ENCODE data around the gene LRP1B.

Gene LRP1B

DNA sequence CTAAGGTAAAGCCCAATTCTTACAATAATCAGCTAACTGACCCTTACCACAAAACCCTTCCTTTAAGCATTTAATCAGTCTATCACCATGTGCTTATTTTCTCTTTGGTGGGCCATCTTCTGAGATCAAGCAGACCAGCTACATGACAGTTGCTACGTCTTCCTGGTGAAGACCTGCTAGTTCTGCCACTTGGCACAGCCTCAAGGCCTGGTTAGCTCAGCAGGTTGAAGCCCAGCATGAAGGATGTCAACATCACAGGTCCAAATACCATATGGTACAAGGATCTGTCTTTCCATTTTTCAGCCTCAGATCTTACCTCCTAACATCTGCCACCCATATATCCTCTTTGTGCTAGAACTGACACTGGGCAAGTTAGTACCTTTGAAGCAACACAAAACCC is 636.9 kb downstream of the LRP1B start:
- no peak for FAIRE-seq

DNA sequence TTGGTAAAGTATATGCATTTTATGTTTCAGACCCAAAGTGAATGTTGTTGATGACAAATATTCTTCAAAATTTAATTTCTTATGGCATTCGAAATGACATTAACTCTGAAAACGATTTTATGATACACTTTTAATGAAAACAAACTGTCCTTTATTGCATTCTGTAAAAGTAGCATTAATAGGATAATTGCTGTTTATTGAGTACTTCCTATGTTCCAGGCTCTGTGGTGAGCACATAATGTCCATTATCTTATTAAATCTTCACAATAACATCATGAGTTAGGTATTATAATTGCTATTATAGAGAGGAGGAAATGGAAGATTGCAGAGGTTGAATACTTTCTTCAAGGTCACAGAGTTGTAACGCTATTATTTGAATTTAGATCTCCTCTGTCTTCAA is 638.0 kb downstream of the LRP1B start:
- FAIRE-seq, result no peak

DNA sequence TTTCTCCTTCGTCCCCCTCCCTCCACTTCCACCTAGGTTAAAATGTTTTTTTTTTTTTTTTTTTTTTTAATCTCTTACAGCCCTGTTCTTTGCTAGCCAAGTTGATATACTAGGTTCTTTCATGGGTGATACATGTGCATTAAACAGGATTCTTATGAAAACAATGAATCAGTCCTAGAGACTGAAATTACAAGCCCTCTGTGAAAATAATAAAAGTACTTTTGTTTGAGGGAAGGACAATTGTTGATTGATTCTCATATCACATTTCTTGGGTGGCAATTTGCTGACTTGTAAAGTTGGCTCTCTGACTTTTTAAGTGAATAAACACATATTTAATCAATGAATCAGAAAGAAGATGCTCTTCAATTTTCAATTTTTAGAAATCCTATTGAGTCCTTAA is 639.9 kb downstream of the LRP1B start:
- no peak for FAIRE-seq

DNA sequence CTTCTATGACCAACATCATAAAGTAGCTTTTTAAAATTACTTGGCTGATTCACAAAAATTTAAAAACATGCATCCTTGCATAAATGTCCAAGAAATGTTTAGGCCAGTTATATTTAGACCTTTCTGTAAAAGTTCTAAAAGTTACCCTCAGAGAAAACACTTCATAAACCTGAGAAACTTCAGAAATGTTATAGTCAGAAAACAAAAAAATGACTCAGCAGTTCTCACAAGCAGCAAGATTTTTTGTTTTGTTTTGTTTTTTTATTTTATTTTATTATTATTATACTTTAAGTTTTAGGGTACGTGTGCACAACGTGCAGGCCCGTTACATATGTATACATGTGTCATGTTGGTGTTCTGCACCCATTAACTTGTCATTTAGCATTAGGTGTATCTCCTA is 648.1 kb downstream of the LRP1B start:
- FAIRE-seq, result no peak

DNA sequence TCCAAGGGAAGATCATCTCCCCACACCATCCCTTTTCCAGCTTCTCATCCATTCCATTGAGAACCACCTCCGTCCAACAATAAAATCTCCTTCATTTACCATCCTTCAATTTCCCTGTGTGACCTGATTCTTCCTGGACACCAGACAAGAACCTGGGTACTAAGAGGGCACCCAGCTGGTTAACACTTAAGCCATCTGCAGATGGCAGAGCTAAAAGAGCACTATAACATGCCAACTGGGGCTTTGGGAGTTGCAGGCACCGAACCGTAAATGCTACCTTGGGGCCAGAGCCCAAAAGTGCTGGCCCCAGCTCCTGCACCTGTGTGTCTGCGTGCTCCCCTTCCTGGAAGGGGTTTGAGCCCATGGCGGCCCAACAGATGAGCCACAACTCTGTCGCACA is 655.0 kb downstream of the LRP1B start:
- no peak for FAIRE-seq

DNA sequence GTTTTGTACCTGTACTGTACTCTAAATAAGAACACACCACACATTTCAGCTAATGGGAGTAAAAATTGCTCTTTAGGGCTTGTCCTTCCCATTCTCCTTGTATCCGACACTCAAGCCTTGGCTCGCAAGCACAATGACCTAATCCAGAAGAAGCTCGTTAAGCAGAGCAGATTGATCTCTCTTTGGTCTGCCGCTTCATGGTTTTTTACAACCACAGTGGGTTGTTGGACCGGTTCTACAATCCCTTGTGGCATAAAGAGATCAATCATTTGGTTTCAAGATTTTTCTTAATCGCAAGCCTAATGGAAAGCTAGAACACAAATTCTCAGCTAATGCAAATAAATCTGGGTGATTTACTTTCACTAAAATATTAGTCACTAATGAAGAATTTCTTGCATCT is 662.1 kb downstream of the LRP1B start:
- no peak for FAIRE-seq

DNA sequence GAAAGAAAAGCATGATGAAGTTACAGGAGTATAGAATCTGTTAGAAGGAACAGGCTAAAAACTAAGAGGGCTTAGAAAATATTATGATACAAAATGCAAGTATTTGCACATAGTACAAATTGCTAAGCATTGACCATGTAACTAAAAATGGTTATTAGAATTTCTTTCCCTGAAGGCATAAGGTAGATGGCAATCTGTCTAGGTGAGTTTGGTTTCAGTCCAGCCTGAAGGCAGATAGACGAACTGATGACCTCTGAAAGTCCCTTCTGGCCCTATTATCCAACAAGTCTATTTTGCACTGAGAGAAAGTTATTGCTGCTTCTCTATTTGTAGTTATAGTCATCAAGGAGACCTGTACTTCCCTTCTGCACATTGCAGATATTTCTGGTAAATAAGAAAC is 663.5 kb downstream of the LRP1B start:
- FAIRE-seq, result no peak

DNA sequence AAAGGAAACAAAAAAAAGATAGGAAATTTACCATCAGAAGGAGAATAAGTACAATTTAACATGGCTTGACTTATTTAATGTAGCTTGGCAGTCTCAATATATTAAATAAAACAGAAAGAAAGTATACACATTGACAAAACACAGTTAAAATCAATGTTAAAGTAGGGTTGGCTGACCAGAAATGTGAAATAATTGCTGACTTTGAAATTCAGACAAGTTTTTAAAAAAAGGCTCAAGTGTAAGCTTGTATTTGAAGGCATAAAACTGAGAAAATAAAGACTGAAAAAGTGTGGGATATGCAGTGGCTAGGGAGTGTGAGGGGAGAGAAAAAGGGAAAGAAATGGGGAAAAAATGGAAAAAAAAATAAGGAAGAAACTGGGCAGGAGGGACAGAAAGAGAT is 665.8 kb downstream of the LRP1B start:
- no peak for FAIRE-seq

DNA sequence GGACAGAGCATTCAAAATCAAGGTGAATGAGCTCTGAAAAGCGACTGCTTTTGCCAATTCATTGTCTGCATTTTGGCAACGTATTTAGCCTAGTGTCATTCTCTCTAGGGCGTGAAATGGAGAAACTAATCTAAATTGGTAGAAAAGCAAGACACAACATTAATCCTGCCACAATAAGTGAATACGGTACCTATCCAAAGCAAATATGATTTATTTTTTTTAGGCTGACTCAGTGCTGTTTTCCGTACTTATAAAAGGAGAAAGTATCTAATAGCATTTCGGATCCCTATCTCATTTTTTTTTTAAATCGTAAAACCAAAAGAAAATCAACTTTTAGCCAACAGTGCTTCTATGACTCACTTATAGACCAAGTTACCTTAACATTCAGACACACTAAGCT is 672.5 kb downstream of the LRP1B start:
- no peak for FAIRE-seq

DNA sequence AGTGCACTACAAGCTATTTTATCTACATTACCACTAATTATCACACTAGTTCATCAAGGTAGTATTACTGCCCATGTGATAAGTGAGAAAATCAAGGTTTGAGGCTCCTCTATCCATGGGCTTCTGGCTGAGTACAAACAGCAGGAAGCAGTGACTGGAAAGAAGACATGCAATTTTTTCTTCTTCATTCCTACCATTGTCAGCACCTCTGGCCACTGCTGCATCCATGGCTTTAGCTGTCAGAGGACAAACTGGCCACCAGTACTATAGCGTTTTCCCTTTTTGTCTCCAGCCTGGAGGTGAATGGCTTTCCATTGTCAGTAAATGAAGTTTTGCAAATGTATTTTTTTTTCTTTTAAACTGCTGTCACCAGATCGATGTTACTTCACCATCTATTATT is 674.9 kb downstream of the LRP1B start:
- FAIRE-seq, result no peak

DNA sequence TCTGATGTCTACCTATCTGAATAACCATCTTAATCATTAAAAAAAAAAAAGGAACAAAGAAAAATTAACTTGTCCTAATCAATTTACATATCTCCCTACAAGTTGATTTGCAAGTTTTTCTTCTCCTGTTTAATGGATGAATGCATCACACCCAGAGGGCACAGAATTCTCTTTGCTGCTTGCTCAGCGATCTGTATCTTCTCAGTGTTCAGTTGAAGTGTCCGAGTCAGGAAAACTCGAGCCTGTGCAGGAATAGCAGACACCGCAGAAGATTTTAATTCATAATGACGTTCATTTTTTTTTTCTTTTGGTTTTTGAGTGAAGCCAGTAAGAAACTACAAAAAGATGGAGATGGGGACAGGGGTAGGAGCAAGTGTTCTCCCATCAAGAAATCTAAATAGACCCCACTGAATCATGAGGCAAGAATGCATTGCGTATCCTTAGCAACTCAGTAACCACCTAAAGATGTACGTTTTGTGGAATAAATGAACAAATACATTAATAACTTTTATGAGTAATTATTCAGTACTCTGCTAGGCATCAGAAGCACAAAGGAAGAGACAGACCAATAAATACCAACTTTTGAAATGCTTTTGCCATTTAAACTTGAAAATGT is 675.5 kb downstream of the LRP1B start:
- no peak for FAIRE-seq

DNA sequence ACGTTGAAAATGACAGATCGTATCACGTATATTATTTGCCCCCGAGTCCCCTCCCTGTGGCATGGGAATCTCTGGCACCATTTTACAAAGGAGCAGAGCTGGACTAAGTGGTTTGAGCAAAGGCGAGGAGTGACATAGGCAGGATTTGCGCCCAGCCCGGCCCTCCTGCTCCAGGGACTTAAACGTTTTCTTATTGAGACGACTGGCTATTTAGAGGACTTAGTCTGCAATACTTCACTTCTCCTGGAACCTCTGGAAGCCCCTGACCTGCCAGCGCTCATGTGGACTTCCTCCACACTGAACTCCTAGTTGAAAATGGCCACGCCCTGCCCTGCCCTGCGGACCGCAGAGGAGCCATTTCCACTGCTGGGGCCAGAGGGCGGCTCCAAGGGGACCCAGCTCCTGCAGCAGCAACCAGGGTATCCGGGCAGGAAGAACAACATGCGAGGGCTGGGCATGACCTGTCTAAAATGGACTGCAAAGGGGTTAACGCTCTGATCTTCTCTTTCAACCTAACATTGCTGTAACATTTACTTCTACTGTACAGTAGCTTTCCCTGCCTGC is 690.7 kb downstream of the LRP1B start:
- no peak for FAIRE-seq

DNA sequence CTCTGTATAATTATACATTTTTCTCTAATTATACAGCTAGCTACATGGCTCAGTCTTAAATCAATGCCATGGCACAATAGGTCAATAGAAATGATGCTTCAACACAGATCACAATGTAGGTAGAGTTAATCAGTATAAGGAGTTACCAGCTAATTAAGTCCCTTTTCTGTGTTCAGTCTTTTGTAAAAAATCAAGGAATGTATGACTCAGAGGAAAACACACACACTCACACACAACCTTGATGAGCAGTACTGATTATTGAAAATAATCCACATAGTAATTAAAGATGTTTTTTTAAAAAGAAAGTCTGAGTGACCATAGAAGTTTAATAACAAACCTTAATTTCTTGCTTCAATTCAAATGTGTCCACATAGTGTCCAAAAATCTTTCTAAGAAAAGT is 691.3 kb downstream of the LRP1B start:
- FAIRE-seq, result peak; percentile 31

DNA sequence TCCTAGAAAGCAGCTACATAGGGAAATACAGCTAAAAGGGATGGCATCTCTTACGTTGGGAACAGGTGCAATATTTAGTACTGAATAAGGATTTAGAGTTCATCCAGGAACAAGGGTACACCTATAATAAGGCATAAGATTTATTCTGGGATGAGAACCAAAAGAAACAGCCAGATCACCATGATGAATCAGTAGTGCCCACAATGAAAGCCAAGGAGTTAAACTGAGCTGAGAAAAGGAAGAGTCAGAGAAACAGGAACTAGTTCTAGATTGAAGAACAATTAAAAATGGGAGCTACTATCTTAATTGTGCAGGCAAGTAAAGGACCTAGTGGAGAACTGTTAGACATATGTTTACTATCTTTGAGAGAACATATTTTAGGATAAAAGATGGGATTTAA is 692.3 kb downstream of the LRP1B start:
- FAIRE-seq, result no peak

DNA sequence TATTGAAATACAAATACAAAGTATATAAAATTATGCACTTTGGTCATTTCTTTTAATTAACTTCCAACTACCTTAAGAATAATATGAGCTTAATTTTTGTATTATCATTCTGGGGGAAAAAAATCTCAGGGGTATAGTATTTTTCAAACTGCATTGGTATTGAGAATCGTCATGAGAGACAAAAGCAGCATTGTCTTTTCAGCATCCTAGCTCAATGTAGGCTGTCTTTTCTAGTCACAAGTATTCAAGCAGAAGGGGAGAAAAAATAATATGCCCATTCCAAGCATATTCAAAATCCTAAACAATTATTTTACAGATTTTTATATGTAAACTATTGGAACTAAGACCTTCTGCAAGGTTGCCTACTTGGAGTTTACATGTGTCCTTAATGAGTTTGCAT is 693.3 kb downstream of the LRP1B start:
- no peak for FAIRE-seq

DNA sequence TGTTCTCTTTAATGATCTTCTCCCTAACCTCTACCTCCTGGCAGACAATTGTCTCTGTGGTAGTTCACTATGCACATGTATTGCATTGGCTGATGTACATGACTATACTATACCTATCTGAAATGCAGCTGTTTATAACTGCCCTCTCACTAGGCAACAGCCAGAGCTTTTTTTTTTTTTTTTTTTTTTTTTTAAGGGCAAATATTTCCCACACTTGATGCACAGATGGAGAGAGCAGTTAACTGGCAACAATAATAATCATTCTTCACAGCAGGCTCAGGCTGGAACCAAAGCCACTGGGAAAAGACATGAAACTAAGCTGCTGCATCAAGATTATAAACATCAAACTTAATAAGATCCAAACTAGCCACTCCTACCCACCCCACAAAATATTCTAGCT is 707.7 kb downstream of the LRP1B start:
- no peak for FAIRE-seq

DNA sequence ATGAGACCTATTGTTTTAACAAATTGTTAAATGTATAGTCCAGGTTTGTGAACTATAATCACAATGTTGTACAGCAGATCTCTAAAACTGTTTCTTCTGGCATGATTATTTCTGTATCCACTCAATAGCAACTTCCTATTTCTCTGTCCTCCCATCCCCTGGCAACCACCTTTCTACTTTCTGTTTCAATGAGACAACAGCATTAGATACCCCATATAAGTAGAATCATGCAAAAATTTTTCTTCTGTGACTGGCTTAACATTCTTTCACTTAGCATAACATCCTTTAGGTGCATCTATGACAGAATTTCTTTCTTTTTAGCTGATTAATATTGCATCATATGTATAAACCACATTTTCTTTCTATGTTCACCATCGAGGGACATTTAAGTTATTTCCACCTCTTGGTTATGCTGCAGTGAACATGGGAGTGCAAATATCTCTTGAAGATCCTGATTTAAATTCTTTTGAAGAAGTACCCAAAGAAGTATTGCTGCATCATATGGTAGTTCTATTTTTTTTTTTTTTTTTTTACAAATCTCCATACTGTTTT is 713.5 kb downstream of the LRP1B start:
- FAIRE-seq, result no peak

DNA sequence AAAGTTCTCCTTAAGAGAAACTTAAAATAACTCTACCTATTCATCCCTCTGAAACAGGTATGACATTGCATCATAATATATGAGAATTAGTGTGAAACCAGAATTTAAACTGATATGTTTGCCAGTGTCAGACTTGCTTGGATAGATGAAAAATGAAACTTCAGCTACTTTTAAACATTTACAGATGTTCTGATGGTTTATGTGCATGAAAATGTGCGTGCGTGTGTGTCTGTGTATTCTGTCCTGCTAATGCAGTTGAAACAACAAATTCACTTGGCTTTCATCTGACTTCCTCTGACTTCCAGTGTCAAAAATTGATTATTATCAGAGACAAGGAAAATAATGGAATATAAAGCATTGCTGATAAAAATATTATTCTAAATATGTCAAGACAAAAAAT is 719.4 kb downstream of the LRP1B start:
- no peak for FAIRE-seq

DNA sequence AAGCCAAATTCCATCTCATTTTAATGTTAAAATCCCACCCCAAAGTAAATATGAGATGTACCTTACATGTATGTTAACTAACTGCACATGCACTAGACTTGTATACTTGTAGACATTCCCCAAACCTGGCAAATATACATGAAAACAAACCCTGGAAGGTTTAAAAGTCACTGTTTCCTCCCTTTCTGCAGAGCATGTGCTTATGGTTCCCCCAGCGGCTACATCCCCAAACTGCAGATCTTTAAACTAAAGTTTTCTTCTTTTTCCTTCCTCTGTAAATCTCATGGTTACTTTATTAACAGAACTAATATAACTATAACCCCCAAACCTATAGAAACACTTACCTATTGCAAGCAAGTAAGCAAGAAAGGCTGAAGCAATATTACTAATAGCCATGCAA is 731.5 kb downstream of the LRP1B start:
- no peak for FAIRE-seq

DNA sequence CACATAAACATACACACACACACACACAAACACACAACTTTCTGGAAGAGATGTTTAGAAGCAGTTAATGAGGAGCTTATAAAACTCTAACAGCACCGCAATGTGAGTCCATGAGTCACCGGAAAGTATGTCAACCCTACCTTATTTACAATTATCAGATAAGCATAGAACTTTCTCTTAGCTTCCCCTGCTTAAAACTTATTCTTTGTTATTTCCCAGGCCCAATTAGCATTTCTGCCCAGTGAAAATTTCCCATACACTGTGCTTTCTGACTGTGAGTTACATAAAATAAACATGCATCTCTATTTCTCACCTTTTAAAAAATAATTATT is 737.6 kb downstream of the LRP1B start:
- no peak for FAIRE-seq

DNA sequence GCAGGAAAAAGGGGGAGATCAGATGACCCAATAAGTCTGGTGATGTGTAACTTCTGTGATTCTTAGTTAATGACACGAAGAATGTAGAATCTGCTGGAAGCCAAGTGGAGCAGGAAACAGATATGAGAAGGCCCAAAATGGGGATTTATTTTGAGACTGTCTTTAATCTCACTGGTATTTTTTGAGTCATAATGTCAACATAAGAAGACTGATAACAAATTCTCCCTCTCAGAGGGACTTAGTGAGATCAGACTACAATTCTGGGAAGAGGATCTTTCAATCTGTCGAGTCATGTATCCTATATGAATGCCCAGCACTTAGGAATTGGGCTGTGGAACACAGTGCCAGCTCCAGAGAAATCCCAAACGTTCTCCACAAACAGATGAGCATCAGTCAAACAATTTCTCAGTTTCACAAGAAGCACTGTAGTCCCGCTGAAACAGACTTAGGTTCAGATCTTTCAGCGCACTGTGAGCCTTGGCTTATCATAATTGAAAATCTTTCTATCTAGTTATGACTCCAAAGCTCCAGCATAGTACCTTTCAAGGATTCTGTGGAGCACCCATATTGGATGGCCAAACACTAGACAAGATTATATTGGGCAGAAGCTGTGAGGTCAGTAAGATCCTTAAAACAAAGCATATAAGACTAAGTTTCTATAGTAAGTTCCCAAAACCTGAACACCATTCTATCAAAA is 738.2 kb downstream of the LRP1B start:
- no peak for FAIRE-seq

DNA sequence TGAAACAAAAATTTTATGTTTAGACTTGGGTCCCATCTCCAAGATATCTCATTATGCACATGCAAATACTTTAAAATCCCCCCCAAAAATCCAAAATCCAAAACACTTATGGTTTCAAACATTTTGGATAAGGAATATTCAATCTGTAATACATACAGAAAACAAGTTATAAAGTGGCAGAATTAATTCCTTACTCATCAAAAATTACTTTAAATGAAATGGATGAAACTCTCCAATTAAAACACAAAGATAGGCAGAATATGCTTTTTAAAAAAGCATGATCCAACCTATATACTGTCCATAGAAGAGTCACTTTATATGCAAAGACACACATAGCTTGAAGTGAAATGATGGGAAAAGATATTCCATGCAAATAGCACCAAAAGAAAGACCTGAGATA is 744.6 kb downstream of the LRP1B start:
- no peak for FAIRE-seq

DNA sequence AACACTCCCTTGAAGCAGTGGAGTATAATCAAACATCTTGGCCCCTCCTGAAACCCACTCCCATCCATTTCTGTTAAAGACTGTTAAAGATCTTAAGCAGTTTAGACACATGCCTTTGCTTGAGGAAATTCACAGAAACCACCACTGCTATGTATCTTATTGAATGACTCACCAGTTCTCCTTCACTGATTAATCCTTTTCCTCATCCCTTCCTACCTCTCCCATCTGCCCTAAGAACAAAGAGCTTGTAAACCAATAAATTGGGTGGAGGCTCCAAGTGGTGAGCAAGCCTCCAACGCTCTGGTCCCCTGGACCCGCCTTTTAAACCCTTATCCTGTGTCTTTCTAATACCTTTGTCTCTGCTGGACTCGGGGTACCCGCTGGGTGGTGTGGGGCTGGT is 746.1 kb downstream of the LRP1B start:
- FAIRE-seq, result no peak

DNA sequence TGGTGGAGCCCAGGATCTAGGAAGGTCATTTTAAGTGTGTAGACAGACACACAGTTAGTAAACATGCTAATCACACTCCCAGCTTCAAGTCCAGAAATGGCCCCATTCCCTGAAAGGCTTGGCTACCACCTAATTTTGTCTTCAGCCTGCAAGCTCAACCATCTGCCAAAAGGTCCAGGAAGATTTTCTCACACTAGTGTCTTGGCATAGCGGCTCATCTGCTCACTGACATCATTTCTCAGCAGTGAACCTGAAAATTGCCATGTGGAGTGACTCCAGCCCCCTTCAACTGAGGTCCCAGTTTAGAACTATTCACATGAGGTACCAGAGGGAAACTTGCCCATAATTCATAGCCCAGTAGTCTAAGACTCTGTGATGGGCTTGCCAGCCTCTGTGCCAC is 748.9 kb downstream of the LRP1B start:
- no peak for FAIRE-seq

All from endometrium (tissue), 2 donors.